ENCODE measurements around the gene ITGB2.

The ITGB2 gene

GRCh38 chr21:44862869-44863685, 57.6 kb downstream of the ITGB2 start:
- DNase-seq: no peak

- no peak for DNase-seq
Measured at GRCh38 chr21:44858791-44859190, 61.9 kb downstream of the ITGB2 start.

GRCh38 chr21:44858291-44858690, 62.4 kb downstream of the ITGB2 start:
- DNase-seq: no peak

- DNase-seq: no peak
Measured at GRCh38 chr21:44857127-44857892, 63.4 kb downstream of the ITGB2 start.

- no peak for DNase-seq
Measured at GRCh38 chr21:44856131-44856530, 64.6 kb downstream of the ITGB2 start.

- DNase-seq: no peak
Measured at GRCh38 chr21:44855572-44855971, 65.1 kb downstream of the ITGB2 start.

- DNase-seq: no peak
Measured at GRCh38 chr21:44854664-44855446, 65.8 kb downstream of the ITGB2 start.

GRCh38 chr21:44854391-44854663, 66.4 kb downstream of the ITGB2 start:
- DNase-seq: no peak

- DNase-seq: no peak
Measured at GRCh38 chr21:44853601-44854390, 66.9 kb downstream of the ITGB2 start.

GRCh38 chr21:44850905-44851657, 69.6 kb downstream of the ITGB2 start:
- no peak for DNase-seq

GRCh38 chr21:44850208-44850800, 70.4 kb downstream of the ITGB2 start:
- no peak for DNase-seq

GRCh38 chr21:44849616-44850130, 71.0 kb downstream of the ITGB2 start:
- DNase-seq: no peak

GRCh38 chr21:44848821-44849521, 71.7 kb downstream of the ITGB2 start:
- DNase-seq: no peak

GRCh38 chr21:44847261-44848056, 73.2 kb downstream of the ITGB2 start:
- DNase-seq: no peak

- no peak for DNase-seq
Measured at GRCh38 chr21:44846485-44847260, 74.0 kb downstream of the ITGB2 start.

GRCh38 chr21:44846224-44846484, 74.5 kb downstream of the ITGB2 start:
- DNase-seq: no peak

GRCh38 chr21:44845418-44846223, 75.1 kb downstream of the ITGB2 start:
- no peak for DNase-seq

- DNase-seq: no peak
Measured at GRCh38 chr21:44844256-44844655, 76.4 kb downstream of the ITGB2 start.

Measured in T1000 (cell line).